ENCODE measurements around the gene GPR18.
"Not testable (repeated sequence)": the region's sequence is repeated elsewhere in the genome, so short reads cannot be mapped to it uniquely, and the experiment has no call there.

GPR18 gene

GRCh38 chr13:99246100-99246499 is 12.1 kb downstream of the GPR18 start:
- no peak overlapping the region for H3K4me3 ChIP-seq (ENCODE audit: low read depth, low read length)
- no peak for DNase-seq (ENCODE audit: low read depth)
- TF ChIP-seq, protein P1, sequence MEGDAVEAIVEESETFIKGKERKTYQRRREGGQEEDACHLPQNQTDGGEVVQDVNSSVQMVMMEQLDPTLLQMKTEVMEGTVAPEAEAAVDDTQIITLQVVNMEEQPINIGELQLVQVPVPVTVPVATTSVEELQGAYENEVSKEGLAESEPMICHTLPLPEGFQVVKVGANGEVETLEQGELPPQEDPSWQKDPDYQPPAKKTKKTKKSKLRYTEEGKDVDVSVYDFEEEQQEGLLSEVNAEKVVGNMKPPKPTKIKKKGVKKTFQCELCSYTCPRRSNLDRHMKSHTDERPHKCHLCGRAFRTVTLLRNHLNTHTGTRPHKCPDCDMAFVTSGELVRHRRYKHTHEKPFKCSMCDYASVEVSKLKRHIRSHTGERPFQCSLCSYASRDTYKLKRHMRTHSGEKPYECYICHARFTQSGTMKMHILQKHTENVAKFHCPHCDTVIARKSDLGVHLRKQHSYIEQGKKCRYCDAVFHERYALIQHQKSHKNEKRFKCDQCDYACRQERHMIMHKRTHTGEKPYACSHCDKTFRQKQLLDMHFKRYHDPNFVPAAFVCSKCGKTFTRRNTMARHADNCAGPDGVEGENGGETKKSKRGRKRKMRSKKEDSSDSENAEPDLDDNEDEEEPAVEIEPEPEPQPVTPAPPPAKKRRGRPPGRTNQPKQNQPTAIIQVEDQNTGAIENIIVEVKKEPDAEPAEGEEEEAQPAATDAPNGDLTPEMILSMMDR (IDR thresholded peaks at IDR 0.05; ENCODE audit: insufficient read depth, low read depth, low read length, missing control alignments), result no peak

GRCh38 chr13:99237981-99238662 is 20.1 kb downstream of the GPR18 start:
- peak; percentile 57 for DNase-seq (ENCODE audit: low read depth)
- TF ChIP-seq, protein P1 (IDR thresholded peaks at IDR 0.05; ENCODE audit: insufficient read depth, low read depth, low read length, missing control alignments), result no peak
- H3K4me3 ChIP-seq (ENCODE audit: low read depth, low read length), result peak overlapping the region; percentile 5; the same call in 1 of the 2 replicates

- no peak overlapping the region for H3K4me3 ChIP-seq (ENCODE audit: low read depth, low read length)
- no peak for DNase-seq (ENCODE audit: low read depth)
- TF ChIP-seq, protein P1 (IDR thresholded peaks at IDR 0.05; ENCODE audit: insufficient read depth, low read depth, low read length, missing control alignments), result no peak
Observed at GRCh38 chr13:99231721-99232120, 26.5 kb downstream of the GPR18 start.

DNA sequence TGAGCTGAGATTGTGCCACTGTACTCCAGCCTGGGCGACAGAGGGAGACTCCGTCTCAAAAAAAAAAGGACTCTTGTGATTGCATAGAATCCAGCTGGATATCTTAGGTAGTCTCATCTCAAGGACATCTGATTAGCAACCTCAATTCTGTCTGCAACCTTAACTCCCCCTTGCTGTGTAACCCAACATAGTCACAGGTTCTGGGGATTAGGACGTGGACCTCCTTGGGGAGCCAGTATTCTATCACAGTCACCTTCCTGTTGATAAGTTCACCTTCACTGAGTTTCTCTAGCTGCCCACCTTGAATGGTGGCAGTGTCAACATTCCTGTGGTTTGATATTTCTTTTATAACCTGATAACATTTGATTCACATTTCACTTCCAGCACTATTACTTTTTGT is 27.2 kb downstream of the GPR18 start:
- no peak overlapping the region for H3K4me3 ChIP-seq (ENCODE audit: low read depth, low read length)
- no peak for DNase-seq (ENCODE audit: low read depth)

GRCh38 chr13:99230588-99230987 is 27.6 kb downstream of the GPR18 start:
- not testable (repeated sequence) for DNase-seq (ENCODE audit: low read depth)

More for the DNA sequence above, 27.2 kb downstream of the GPR18 start:
- TF ChIP-seq, protein P1 (IDR thresholded peaks at IDR 0.05; ENCODE audit: insufficient read depth, low read depth, low read length, missing control alignments), result no peak

DNA sequence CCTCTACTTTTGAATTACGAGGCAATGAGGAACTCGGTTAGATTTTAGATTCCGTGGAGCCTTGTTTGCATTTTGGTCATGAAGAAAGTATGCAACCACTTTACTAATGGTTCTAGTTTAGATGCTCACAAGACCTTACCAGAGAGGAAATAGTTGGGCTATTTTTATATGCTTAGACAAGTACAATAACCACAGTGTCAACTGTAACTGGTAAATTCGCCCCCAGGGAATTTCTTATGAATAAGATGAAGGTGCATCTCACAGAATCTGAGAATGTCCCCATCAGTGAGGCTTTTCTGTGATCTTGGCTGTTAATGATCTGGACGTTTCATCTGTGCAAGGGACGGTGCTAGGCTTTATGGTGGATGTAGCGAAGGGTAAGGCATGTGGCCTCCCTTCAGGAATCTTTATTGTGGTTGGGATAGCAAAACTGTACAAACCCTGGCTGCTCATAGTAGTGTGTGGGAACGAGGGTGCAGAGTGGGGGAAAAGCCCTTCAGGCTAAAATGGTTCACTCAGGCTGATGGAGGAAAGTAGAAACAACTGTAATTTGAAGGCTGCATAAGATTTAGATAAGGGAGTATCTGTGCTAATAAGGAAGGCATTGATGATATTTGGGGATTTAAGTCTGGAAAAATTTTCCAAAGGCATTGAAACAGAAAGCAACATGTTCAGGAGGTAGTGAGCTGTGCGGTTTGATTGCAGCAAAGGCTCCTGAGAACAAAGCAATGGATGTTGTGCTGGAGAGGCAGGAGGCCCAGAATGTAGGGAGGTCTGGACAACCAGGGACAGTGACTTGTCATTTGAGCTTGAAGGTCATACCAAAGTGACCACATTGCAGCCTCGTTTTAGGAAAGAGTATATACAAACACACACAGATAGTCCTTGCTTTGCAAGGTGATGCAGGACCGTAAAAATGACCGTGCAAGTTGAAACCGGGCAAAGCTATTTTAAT is 29.2 kb downstream of the GPR18 start:
- H3K4me3 ChIP-seq (ENCODE audit: low read depth, low read length), result peak overlapping the region; percentile 12; the same call in 1 of the 2 replicates
- DNase-seq (ENCODE audit: low read depth), result peak; percentile 87

More at GRCh38 chr13:99230588-99230987, 27.6 kb downstream of the GPR18 start:
- not testable (repeated sequence) for H3K4me3 ChIP-seq (ENCODE audit: low read depth, low read length)

More for the DNA sequence above, 29.2 kb downstream of the GPR18 start:
- TF ChIP-seq, protein P1 (IDR thresholded peaks at IDR 0.05; ENCODE audit: insufficient read depth, low read depth, low read length, missing control alignments), result no peak
